ENCODE measurements around the gene FBN2.

Gene FBN2

DNA sequence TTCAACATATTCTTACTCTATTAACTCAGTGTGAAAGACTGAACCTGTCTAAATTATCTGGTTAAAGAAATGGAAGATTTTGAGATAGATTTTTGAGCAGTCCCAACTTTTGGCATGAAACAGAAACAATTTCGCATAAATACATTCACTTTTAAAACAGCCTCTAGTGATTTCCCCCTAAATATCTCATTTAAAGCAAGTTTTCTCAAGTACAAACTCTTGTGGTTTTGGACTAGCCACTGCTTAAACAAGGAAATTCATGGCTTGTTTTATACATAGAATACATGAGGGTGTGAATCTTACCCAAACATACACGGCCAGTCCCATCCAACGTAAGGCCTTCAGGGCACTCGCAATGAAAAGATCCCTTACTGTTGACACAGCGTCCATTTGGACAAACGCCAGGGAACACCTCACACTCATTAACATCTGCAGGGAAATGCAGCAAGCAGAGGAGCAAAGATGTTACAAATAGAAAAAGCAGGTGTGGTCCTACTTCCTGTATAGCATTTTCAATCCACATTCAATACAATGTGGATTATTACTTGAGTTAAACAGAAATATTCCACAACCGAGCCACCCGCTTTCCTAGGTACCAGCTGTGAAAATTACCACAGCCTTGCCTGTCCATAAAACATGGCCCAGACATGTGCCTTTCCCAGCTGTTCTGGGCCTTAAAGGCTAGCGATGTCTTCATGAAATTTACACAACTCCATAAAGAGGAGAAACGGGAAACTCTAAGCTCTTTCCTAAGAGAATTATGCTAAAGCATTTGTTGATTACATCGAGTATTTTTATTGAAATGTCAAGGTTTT, 188.8 kb downstream of the FBN2 start:
- TF ChIP-seq, protein P1, sequence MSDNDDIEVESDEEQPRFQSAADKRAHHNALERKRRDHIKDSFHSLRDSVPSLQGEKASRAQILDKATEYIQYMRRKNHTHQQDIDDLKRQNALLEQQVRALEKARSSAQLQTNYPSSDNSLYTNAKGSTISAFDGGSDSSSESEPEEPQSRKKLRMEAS (IDR thresholded peaks at IDR 0.05; ENCODE audit: low read depth, low read length) = no peak
- no peak for TF ChIP-seq POLR2A (IDR thresholded peaks at IDR 0.05; ENCODE audit: extremely low read depth, insufficient read length)
- no peak overlapping the region for H3K4me3 ChIP-seq (ENCODE audit: low read depth, low read length)
- no peak for DNase-seq (ENCODE audit: low read depth)

DNA sequence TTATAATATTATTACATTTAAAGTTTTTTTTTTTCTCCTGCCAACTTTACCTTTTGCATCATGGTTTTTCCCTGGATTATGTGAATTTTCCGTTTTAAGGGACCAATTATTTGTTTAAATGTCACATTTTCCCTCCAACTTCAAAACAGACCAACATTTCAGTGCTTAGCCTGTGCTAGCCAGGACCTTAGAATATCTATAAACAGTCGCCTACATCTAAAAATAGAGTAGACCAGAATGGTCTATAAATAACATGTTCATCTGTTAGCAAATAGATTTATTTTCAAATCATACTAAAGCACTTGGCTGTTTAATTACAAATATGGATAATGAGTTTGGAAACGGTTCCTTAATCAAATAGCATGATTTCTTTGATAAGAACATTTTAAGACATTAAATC, 192.0 kb downstream of the FBN2 start:
- H3K4me3 ChIP-seq (ENCODE audit: low read depth, low read length) = no peak overlapping the region
- no peak for DNase-seq (ENCODE audit: low read depth)
- TF ChIP-seq MYC (IDR thresholded peaks at IDR 0.05; ENCODE audit: low read depth, low read length) (no peak), POLR2A (IDR thresholded peaks at IDR 0.05; ENCODE audit: extremely low read depth, insufficient read length) (no peak)
- TF ChIP-seq, protein P1 (IDR thresholded peaks at IDR 0.05; ENCODE audit: low read depth, low read length) = no peak
- TF ChIP-seq, protein P2, sequence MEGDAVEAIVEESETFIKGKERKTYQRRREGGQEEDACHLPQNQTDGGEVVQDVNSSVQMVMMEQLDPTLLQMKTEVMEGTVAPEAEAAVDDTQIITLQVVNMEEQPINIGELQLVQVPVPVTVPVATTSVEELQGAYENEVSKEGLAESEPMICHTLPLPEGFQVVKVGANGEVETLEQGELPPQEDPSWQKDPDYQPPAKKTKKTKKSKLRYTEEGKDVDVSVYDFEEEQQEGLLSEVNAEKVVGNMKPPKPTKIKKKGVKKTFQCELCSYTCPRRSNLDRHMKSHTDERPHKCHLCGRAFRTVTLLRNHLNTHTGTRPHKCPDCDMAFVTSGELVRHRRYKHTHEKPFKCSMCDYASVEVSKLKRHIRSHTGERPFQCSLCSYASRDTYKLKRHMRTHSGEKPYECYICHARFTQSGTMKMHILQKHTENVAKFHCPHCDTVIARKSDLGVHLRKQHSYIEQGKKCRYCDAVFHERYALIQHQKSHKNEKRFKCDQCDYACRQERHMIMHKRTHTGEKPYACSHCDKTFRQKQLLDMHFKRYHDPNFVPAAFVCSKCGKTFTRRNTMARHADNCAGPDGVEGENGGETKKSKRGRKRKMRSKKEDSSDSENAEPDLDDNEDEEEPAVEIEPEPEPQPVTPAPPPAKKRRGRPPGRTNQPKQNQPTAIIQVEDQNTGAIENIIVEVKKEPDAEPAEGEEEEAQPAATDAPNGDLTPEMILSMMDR (IDR thresholded peaks at IDR 0.05; ENCODE audit: low read depth, low read length) = no peak

DNA sequence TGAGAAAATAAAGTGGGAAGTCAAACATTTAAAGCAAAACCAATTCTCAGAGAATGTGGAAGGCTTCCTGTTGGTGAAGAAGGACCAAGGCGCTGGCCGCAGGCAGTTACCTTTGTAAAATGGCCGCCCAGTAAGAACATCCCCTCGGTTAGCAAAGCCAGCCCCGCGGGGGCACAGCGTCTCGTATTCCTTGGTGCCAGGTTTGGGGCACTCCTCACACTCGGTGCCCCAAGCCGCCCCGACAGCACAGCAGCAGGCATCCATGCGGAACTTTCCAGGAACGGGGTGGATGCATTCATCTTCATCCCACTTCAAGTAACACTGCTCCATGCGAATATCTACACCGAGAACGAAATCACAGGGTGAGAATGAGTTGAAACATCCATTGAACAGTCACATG, 192.8 kb downstream of the FBN2 start:
- TF ChIP-seq, protein P2 (IDR thresholded peaks at IDR 0.05; ENCODE audit: low read depth, low read length) = no peak
- TF ChIP-seq POLR2A (IDR thresholded peaks at IDR 0.05; ENCODE audit: extremely low read depth, insufficient read length) (no peak), MYC (IDR thresholded peaks at IDR 0.05; ENCODE audit: low read depth, low read length) (no peak)
- TF ChIP-seq, protein P1 (IDR thresholded peaks at IDR 0.05; ENCODE audit: low read depth, low read length) = no peak
- no peak for DNase-seq (ENCODE audit: low read depth)
- H3K4me3 ChIP-seq (ENCODE audit: low read depth, low read length) = no peak overlapping the region

DNA sequence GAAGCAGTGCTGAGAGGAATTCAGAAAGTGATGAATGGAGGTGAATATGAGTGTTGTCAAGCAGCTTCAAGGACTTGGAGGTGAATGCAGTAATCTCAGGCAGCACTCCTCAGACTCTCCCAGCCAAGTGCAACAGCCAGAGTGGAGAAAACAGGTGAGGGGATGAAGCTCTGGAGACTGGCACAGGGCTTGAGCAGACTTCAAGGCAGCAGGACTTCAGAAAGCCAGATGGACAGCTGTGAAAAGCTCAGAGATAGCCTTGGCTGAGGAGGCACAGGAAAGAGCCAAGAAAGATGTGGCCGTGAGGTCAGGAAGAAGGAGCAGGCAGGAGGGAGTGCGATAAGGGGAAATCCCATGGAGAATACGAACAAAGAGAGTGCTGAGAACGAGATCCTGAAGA, 194.9 kb downstream of the FBN2 start:
- H3K4me3 ChIP-seq (ENCODE audit: low read depth, low read length) = no peak overlapping the region
- TF ChIP-seq POLR2A (IDR thresholded peaks at IDR 0.05; ENCODE audit: extremely low read depth, insufficient read length) (no peak), MYC (IDR thresholded peaks at IDR 0.05; ENCODE audit: low read depth, low read length) (no peak)
- TF ChIP-seq, protein P2 (IDR thresholded peaks at IDR 0.05; ENCODE audit: low read depth, low read length) = no peak
- TF ChIP-seq, protein P1 (IDR thresholded peaks at IDR 0.05; ENCODE audit: low read depth, low read length) = no peak
- DNase-seq (ENCODE audit: low read depth) = no peak

DNA sequence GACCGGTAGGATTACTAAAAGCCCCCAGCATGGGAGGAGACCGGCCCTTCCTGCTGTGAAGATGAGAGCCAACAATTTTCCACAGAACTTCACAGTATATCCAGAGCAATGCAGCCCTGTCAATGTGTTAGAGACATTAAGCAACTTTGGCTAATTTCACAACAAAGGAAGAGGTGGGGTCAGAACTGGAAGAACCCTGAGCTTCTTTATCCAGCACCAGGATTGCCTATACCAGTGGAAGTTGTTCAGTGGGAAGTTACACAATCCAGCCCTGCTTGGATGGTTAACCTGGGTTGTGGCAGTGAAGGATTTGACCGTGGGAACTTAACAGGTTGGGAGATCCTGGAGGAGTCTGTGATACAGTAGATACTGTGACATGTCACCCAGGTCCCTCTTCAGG, 197.0 kb downstream of the FBN2 start:
- peak; percentile 74 for DNase-seq (ENCODE audit: low read depth)

DNA sequence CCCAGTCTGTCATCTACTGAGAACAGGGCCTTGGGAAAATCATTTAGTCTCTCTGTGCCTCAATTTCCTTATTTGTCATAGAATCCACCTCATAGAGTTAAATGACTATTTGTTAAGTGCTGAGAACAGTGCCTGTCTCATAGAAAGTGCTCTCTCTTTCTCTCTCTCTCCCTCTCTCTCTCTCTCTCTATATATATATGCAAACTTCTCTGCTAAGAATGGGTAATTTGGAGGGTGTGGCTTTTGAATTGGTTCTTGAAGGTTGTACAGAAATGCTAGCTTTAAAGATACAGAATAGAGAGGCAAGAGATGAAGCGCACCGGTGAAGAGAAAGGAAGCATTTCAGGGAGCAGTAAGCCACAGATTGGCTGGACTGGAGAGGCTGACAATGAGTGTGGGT, 197.4 kb downstream of the FBN2 start:
- no peak for DNase-seq (ENCODE audit: low read depth)
- TF ChIP-seq, protein P2 (IDR thresholded peaks at IDR 0.05; ENCODE audit: low read depth, low read length) = no peak
- TF ChIP-seq MYC (IDR thresholded peaks at IDR 0.05; ENCODE audit: low read depth, low read length) = no peak
- no peak for TF ChIP-seq POLR2A (IDR thresholded peaks at IDR 0.05; ENCODE audit: extremely low read depth, insufficient read length)
- TF ChIP-seq, protein P1 (IDR thresholded peaks at IDR 0.05; ENCODE audit: low read depth, low read length) = no peak
- H3K4me3 ChIP-seq (ENCODE audit: low read depth, low read length) = no peak overlapping the region

More for the DNA sequence above, 197.0 kb downstream of the FBN2 start:
- H3K4me3 ChIP-seq (ENCODE audit: low read depth, low read length) = no peak overlapping the region
- no peak for TF ChIP-seq POLR2A (IDR thresholded peaks at IDR 0.05; ENCODE audit: extremely low read depth, insufficient read length)
- TF ChIP-seq, protein P2 (IDR thresholded peaks at IDR 0.05; ENCODE audit: low read depth, low read length) = no peak
- TF ChIP-seq, protein P1 (IDR thresholded peaks at IDR 0.05; ENCODE audit: low read depth, low read length) = no peak
- TF ChIP-seq MYC (IDR thresholded peaks at IDR 0.05; ENCODE audit: low read depth, low read length) = no peak
